Stimulated activated CD4-positive, alpha-beta T cell treated with anti-CD3 and anti-CD28 coated beads, Interleukin-4, amount 100 ng/mL, for 4 hours (primary cell): Measurements from ENCODE around the gene NT5C2.

Experiments used
- DNase-seq, 2 experiments: peaks; one replicate each; pipeline ENCODE4 v3.0.0-alpha.2; 2020

Gene NT5C2

GRCh38 chr10:103053659-103054581 lies 139.2 kb downstream of the NT5C2 start:
- DNase-seq, result peak; percentile 13 to 27

GRCh38 chr10:103049237-103049636 lies 143.8 kb downstream of the NT5C2 start:
- no peak for DNase-seq

- no peak for DNase-seq
These were observed 145.7 kb downstream of the NT5C2 start for GRCh38 chr10:103047381-103047780.

GRCh38 chr10:103045961-103046360 lies 147.1 kb downstream of the NT5C2 start:
- no peak for DNase-seq

- DNase-seq, result no peak
These were observed 148.1 kb downstream of the NT5C2 start for GRCh38 chr10:103044942-103045489.

- no peak for DNase-seq
These were observed 150.2 kb downstream of the NT5C2 start for GRCh38 chr10:103042908-103043307.

- DNase-seq, result no peak
These were observed 150.9 kb downstream of the NT5C2 start for GRCh38 chr10:103042129-103042528.

GRCh38 chr10:103041391-103041790 lies 151.7 kb downstream of the NT5C2 start:
- DNase-seq, result no peak

- no peak for DNase-seq
These were observed 152.7 kb downstream of the NT5C2 start for GRCh38 chr10:103040418-103040817.

GRCh38 chr10:103038570-103038969 lies 154.5 kb downstream of the NT5C2 start:
- no peak for DNase-seq
